WTC11 (cell line): ENCODE results near the gene GPRC5B. TPM values are rescaled to one million over a fixed set of nuclear protein-coding genes. Genes with fewer than 3 reads are reported as not detected.

Experiments used
- ATAC-seq: fragments of 200-7000 bp; cut with Tn5 transposase; 2 replicates; pipeline ENCODE4 v1.10.0; 2021; ENCODE audit warnings: mild to moderate bottlenecking, moderate library complexity
- CTCF ChIA-PET: fragments of 300-600 bp; sonication (Branson Sonifier 250); formaldehyde crosslinking; loops from one replicate; lab custom pipeline; 2021; ENCODE audit warnings: antibody characterized with exemption; lab: Charles Lee
- POLR2A ChIA-PET: fragments of 350-600 bp; sonication (Branson Sonifier 250); formaldehyde crosslinking; loops from one replicate; lab custom pipeline; 2021; ENCODE audit warnings: antibody characterized with exemption; lab: Charles Lee
- DNase-seq: peaks from one replicate; pipeline ENCODE4 v3.0.0; 2021; ENCODE audit warnings: low spot score
- H3K27ac Mint-ChIP-seq: 2 replicates; pipeline ENCODE4 v1.8.0; 2021; ENCODE audit warnings: mixed read lengths
- H3K27me3 Mint-ChIP-seq: 2 replicates; pipeline ENCODE4 v1.8.0; 2021; ENCODE audit warnings: low read depth, mild to moderate bottlenecking, moderate library complexity, mixed read lengths
- H3K36me3 Mint-ChIP-seq: 2 replicates; pipeline ENCODE4 v1.8.0; 2021; ENCODE audit warnings: mixed read lengths
- H3K4me1 Mint-ChIP-seq: 2 replicates; pipeline ENCODE4 v1.8.0; 2022; ENCODE audit warnings: mixed read lengths
- H3K4me3 Mint-ChIP-seq: 2 replicates; pipeline ENCODE4 v1.8.0; 2021; ENCODE audit warnings: mild to moderate bottlenecking, moderate library complexity, mixed read lengths
- H3K9me3 Mint-ChIP-seq: 2 replicates; pipeline ENCODE4 v1.8.0; 2021; ENCODE audit warnings: mixed read lengths
- CBFB ChIP-seq: sonication (generic); formaldehyde crosslinking; IDR thresholded peaks from 2 replicates; pipeline ENCODE4 v1.8.1; 2022; ENCODE audit warnings: mild to moderate bottlenecking, low read depth, missing genetic modification reagents
- ESRRA ChIP-seq: sonication (generic); formaldehyde crosslinking; IDR thresholded peaks from 2 replicates; pipeline ENCODE4 v1.8.1; 2022; ENCODE audit warnings: mild to moderate bottlenecking, missing genetic modification reagents, borderline replicate concordance
- FOXP4 ChIP-seq: sonication (generic); formaldehyde crosslinking; IDR thresholded peaks from 2 replicates; pipeline ENCODE4 v1.8.0; 2022; ENCODE audit warnings: mild to moderate bottlenecking, missing genetic modification reagents
- GRHL2 ChIP-seq: fragments of 250-450 bp; sonication (Bioruptor Pico); IDR thresholded peaks from 2 replicates; pipeline ENCODE4 v1.8.0; 2022; ENCODE audit warnings: mild to moderate bottlenecking, moderate library complexity; ENCODE audit not compliant: insufficient replicate concordance, severe bottlenecking
- IRF2 ChIP-seq: sonication (generic); formaldehyde crosslinking; IDR thresholded peaks from 2 replicates; pipeline ENCODE4 v1.8.0; 2022; ENCODE audit warnings: low read depth, missing genetic modification reagents, borderline replicate concordance
- NR2C2 ChIP-seq: sonication (generic); formaldehyde crosslinking; IDR thresholded peaks from 2 replicates; pipeline ENCODE4 v1.8.0; 2022; ENCODE audit warnings: mild to moderate bottlenecking, missing genetic modification reagents
- NR3C1 ChIP-seq: sonication (generic); formaldehyde crosslinking; conservative IDR thresholded peaks from 2 replicates; pipeline ENCODE4 v1.8.1; 2023; ENCODE audit warnings: low read depth, mild to moderate bottlenecking, missing genetic modification reagents
- OVOL2 ChIP-seq: fragments of 250-450 bp; sonication (Bioruptor Pico); IDR thresholded peaks from 2 replicates; pipeline ENCODE4 v1.9.0; 2021; ENCODE audit warnings: mild to moderate bottlenecking, borderline replicate concordance
- RELA ChIP-seq: sonication (generic); formaldehyde crosslinking; IDR thresholded peaks from 2 replicates; pipeline ENCODE4 v1.8.1; 2022; ENCODE audit warnings: missing genetic modification reagents, mild to moderate bottlenecking, borderline replicate concordance
- RORB ChIP-seq: fragments of 250-450 bp; sonication (Bioruptor Pico); IDR thresholded peaks from 2 replicates; pipeline ENCODE4 v1.9.0; 2021; ENCODE audit warnings: mild to moderate bottlenecking
- TP53 ChIP-seq: sonication (generic); formaldehyde crosslinking; IDR thresholded peaks from 2 replicates; pipeline ENCODE4 v1.8.1; 2023; ENCODE audit warnings: mild to moderate bottlenecking, missing genetic modification reagents
- ZBTB43 ChIP-seq: sonication (generic); formaldehyde crosslinking; IDR thresholded peaks from 2 replicates; pipeline ENCODE4 v1.8.1; 2023; ENCODE audit warnings: mild to moderate bottlenecking, missing genetic modification reagents
- ZNF281 ChIP-seq: sonication (generic); formaldehyde crosslinking; IDR thresholded peaks from 2 replicates; pipeline ENCODE4 v1.8.0; 2023; ENCODE audit warnings: mild to moderate bottlenecking, missing genetic modification reagents
- ZNF425 ChIP-seq: fragments of 250-450 bp; sonication (Bioruptor Pico); conservative IDR thresholded peaks from 2 replicates; pipeline ENCODE4 v1.9.0; 2021; ENCODE audit warnings: mild to moderate bottlenecking
- ZSCAN18 ChIP-seq: fragments of 250-450 bp; sonication (Bioruptor Pico); IDR thresholded peaks from 2 replicates; pipeline ENCODE4 v2.1.2; 2022; ENCODE audit warnings: mild to moderate bottlenecking, moderate library complexity
- total RNA-seq: library from RNA; stranded (reverse); gene quantifications from 3 replicates; pipeline ENCODE4 v1.2.3, GENCODE V29; 2021

The GPRC5B gene
- total RNA-seq, 1 experiment from 2014 or later, result 104 TPM

GRCh38 chr16:19842426-19843157 lies 42.1 kb downstream of the GPRC5B start:
- peaks cover 13% of the 10 kb centered on the region for H3K4me1 Mint-ChIP-seq
- POLR2A ChIA-PET, result no interaction called here
- no peak for DNase-seq
- no peak for TF ChIP-seq IRF2 (CRISPR knock-in tag)
- no peak for TF ChIP-seq ZNF425
- TF ChIP-seq NR3C1, result no peak
- no peak for TF ChIP-seq FOXP4 (CRISPR knock-in tag)
- no peak for TF ChIP-seq RORB (CRISPR knock-in tag)
- TF ChIP-seq ZSCAN18 (CRISPR knock-in tag), result no peak
- TF ChIP-seq ZBTB43 (CRISPR knock-in tag), result no peak
- no peaks in the 10 kb centered on the region; the same call in 1 of the 2 replicates for H3K27me3 Mint-ChIP-seq
- H3K4me3 Mint-ChIP-seq, result no peak overlapping the region
- no peak overlapping the region for H3K27ac Mint-ChIP-seq
- CTCF ChIA-PET, result interaction anchor here (0.8 kb wide), 1 partner anchor 65 kb away, joined by 3 read pairs; no protein-coding TSS in a partner anchor
- ATAC-seq, result no peak
- no peaks in the 10 kb centered on the region for H3K9me3 Mint-ChIP-seq
- no peaks in the 10 kb centered on the region for H3K36me3 Mint-ChIP-seq

- ATAC-seq, result no peak
- Mint-ChIP-seq H3K36me3 (no peaks in the 10 kb centered on the region), H3K4me3 (no peak overlapping the region), H3K9me3 (no peaks in the 10 kb centered on the region), H3K27me3 (no peaks in the 10 kb centered on the region; the same call in 1 of the 2 replicates), H3K4me1 (peaks cover 18% of the 10 kb centered on the region), H3K27ac (no peak overlapping the region)
- POLR2A ChIA-PET, result no interaction called here
- DNase-seq, result no peak
- TF ChIP-seq ZNF281 (CRISPR knock-in tag), result no peak
- no peak for TF ChIP-seq RELA (CRISPR knock-in tag)
- no peak for TF ChIP-seq ESRRA (CRISPR knock-in tag)
- TF ChIP-seq OVOL2 (CRISPR knock-in tag), result no peak
- TF ChIP-seq GRHL2 (CRISPR knock-in tag), result no peak
- TF ChIP-seq NR2C2 (CRISPR knock-in tag), result no peak
- no peak for TF ChIP-seq TP53 (CRISPR knock-in tag)
- no peak for TF ChIP-seq CBFB (CRISPR knock-in tag)
- TF ChIP-seq, all 79 proteins: peak for 0
- CTCF ChIA-PET, result no interaction called here
Measured at GRCh38 chr16:19841184-19841583, 43.5 kb downstream of the GPRC5B start.
